Measurements from ENCODE around the gene CERS6. TPM values are rescaled to one million over a fixed set of nuclear protein-coding genes. Genes with fewer than 3 reads are reported as not detected.

Gene CERS6
- total RNA-seq, 1 donor from 2014 or later: 17.7 TPM

DNA sequence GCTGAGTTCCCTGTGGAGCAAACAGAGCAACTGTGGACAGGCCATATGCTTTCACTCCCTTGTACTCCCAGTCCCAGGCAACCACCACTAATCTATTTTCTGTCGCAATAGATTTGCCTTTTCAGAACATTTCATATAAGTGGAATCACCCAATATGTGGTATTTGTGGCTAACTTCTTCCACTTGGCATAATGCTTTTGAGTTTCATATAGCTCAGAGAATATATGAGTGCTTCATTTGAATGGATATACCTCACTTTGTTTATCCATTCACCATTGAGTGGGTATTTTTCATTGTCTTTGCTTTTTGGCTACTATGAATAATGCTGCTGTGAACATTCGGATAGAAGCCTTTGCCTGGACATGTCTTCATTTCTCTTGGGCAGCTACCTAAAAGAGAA, 151.9 kb downstream of the CERS6 start:
- Histone ChIP-seq H3K36me3 (ENCODE audit: control insufficient read depth, insufficient read depth, low read length) (no peaks in the 10 kb centered on the region), H3K4me3 (ENCODE audit: low read depth, low read length) (no peak overlapping the region), H3K27me3 (ENCODE audit: control insufficient read depth, insufficient read depth, low read length) (no peaks in the 10 kb centered on the region)
- DNase-seq (ENCODE audit: low read depth): no peak
- TF ChIP-seq, protein P1, sequence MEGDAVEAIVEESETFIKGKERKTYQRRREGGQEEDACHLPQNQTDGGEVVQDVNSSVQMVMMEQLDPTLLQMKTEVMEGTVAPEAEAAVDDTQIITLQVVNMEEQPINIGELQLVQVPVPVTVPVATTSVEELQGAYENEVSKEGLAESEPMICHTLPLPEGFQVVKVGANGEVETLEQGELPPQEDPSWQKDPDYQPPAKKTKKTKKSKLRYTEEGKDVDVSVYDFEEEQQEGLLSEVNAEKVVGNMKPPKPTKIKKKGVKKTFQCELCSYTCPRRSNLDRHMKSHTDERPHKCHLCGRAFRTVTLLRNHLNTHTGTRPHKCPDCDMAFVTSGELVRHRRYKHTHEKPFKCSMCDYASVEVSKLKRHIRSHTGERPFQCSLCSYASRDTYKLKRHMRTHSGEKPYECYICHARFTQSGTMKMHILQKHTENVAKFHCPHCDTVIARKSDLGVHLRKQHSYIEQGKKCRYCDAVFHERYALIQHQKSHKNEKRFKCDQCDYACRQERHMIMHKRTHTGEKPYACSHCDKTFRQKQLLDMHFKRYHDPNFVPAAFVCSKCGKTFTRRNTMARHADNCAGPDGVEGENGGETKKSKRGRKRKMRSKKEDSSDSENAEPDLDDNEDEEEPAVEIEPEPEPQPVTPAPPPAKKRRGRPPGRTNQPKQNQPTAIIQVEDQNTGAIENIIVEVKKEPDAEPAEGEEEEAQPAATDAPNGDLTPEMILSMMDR (IDR thresholded peaks at IDR 0.05; ENCODE audit: insufficient read depth, low read length, poor library complexity, severe bottlenecking): no peak

DNA sequence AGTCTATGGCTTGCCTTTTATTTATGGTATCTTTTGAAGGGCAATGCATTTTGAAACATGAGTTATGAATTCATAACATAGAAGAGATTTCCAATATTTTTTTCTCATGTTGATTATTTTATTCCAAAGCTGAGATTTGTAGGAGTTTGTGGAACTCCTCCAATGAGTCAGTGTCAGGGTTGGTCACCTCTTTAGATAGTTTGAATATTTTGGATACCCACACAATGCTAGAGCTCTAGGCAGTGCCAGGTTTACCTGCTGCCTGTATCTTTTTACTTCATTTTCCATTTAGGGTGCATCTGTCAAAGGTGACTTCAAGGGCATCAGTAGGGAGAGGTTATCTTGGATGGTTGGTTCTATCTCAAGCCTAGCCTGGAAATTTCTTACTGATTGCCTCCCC, 152.7 kb downstream of the CERS6 start:
- no peak for DNase-seq (ENCODE audit: low read depth)
- Histone ChIP-seq H3K4me3 (ENCODE audit: low read depth, low read length) (no peak overlapping the region), H3K36me3 (ENCODE audit: control insufficient read depth, insufficient read depth, low read length) (no peaks in the 10 kb centered on the region), H3K27me3 (ENCODE audit: control insufficient read depth, insufficient read depth, low read length) (no peaks in the 10 kb centered on the region)
- TF ChIP-seq, protein P1 (IDR thresholded peaks at IDR 0.05; ENCODE audit: insufficient read depth, low read length, poor library complexity, severe bottlenecking): no peak

DNA sequence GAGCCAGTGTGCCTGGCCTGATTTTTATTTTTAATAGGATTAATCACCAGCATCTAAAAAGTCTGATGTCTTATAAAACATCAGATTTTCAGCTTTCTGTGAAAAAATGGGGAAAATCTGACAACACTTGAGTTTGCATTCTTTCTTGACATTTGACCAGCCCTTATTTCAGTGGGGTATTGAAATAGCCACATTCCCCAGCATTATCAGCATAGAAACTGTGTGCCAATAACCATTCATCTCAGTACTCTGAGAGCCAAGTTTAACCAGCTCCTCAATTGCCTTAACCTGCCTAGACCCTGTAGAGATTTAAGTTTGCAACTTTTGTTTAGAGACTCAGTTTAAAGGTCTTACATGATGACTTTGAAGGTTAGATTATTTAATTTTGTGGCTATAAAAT, 155.0 kb downstream of the CERS6 start:
- TF ChIP-seq, protein P1 (IDR thresholded peaks at IDR 0.05; ENCODE audit: insufficient read depth, low read length, poor library complexity, severe bottlenecking): no peak
- Histone ChIP-seq H3K27me3 (ENCODE audit: control insufficient read depth, insufficient read depth, low read length) (no peaks in the 10 kb centered on the region), H3K36me3 (ENCODE audit: control insufficient read depth, insufficient read depth, low read length) (no peaks in the 10 kb centered on the region), H3K4me3 (ENCODE audit: low read depth, low read length) (no peak overlapping the region)
- no peak for DNase-seq (ENCODE audit: low read depth)

DNA sequence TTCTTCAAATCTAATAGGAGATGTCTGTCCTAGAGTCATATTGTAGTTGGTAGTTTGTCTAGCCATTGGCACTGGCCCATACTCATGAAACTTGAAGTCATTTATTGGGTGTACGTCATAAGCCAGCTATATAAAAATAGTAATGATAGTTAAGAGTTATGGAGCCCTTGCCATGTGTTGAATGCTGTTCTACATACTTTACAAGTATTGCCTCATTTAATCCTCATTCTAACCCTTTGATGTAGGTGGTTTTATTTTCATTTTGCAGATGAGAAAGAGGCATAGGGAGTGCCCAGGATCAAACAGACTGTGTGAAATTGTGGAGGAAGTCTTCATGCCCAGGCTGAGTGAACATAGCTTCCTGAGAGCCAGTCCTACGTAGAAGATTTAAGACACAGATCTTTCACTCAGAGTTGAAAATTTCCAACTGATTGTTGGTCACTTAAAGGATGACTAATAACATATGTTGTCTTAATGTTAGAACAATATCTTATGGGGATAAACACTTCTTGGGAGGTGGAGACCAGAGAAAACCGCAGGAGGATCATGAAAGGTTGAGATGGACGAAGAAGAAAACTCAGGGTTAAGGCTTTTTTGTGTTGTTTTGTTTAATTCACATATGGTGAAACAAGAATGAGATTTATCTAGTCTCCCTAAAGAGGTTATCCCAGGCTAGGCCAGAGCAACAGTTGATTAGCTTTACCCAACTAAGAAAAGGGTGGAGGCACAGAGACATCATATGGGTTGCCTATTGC, 156.0 kb downstream of the CERS6 start:
- Histone ChIP-seq H3K27me3 (ENCODE audit: control insufficient read depth, insufficient read depth, low read length) (no peaks in the 10 kb centered on the region), H3K4me3 (ENCODE audit: low read depth, low read length) (no peak overlapping the region), H3K36me3 (ENCODE audit: control insufficient read depth, insufficient read depth, low read length) (no peaks in the 10 kb centered on the region)
- TF ChIP-seq, protein P1 (IDR thresholded peaks at IDR 0.05; ENCODE audit: insufficient read depth, low read length, poor library complexity, severe bottlenecking): no peak
- no peak for DNase-seq (ENCODE audit: low read depth)

DNA sequence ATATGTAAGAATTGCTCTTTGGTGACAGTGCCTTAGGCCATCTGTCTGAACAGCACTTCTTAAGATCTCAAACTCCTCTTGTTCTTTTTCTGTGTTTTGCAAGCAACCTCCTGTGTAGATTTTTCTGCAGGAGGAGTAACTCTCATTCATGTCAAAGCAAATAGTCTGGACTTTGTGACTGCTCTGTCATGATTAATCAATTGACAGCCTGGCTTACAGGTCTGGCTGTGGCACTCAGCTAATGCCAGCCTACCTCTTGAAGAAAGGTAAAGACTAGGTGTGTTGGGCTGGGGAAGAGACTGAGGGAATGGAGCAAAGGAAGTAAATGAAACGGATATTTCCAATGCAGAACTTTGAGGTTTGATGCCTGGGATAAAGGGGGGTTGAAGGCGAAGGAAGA, 156.6 kb downstream of the CERS6 start:
- Histone ChIP-seq H3K36me3 (ENCODE audit: control insufficient read depth, insufficient read depth, low read length) (no peaks in the 10 kb centered on the region), H3K4me3 (ENCODE audit: low read depth, low read length) (no peak overlapping the region), H3K27me3 (ENCODE audit: control insufficient read depth, insufficient read depth, low read length) (no peaks in the 10 kb centered on the region)
- no peak for DNase-seq (ENCODE audit: low read depth)
- TF ChIP-seq, protein P1 (IDR thresholded peaks at IDR 0.05; ENCODE audit: insufficient read depth, low read length, poor library complexity, severe bottlenecking): no peak

DNA sequence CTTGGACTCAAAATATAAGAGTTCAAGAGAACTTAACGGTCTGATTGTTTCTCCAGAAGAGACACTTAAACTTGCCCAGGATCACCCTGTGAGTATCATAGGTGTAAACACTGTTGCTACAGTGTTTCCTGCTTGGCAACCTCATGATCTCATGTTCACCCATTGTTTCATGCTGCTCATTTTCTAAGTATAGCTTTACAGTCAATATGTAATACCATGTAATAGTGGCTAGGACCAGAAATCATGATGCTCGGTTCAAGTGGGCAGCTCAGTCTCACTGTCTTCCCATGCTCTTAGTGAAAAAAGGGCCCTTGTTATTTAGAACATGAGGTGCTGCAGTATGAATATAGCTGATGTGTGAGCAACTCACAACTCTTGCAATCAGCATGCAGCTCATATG, 157.5 kb downstream of the CERS6 start:
- no peak for DNase-seq (ENCODE audit: low read depth)
- TF ChIP-seq, protein P1 (IDR thresholded peaks at IDR 0.05; ENCODE audit: insufficient read depth, low read length, poor library complexity, severe bottlenecking): no peak
- Histone ChIP-seq H3K4me3 (ENCODE audit: low read depth, low read length) (no peak overlapping the region), H3K27me3 (ENCODE audit: control insufficient read depth, insufficient read depth, low read length) (no peaks in the 10 kb centered on the region), H3K36me3 (ENCODE audit: control insufficient read depth, insufficient read depth, low read length) (no peaks in the 10 kb centered on the region)
